Sigmoid colon (tissue), 3 donors: ENCODE data around the gene THSD7B.

Source experiments
- POLR2A ChIP-seq, 2 donors: fragments of 450-650 bp; IDR thresholded peaks; one replicate each; pipeline ENCODE4 v1.6.1; 2016; ENCODE audit warnings: antibody characterized with exemption in 2 of 2, mild to moderate bottlenecking in 2 of 2, moderate library complexity in 2 of 2
- TF ChIP-seq, protein P1 (sequence below), 4 experiments: fragments of 450-650 bp in 3 of 4; fragments of 200-600 bp in 1 of 4; IDR thresholded peaks; one replicate each; pipeline ENCODE4 v1.5.1; 2016 to 2019; ENCODE audit warnings: antibody characterized with exemption in 4 of 4, mild to moderate bottlenecking in 3 of 4, moderate library complexity in 2 of 4

GRCh38 chr2:137708311-137708710, 943.0 kb downstream of the THSD7B start:
- TF ChIP-seq POLR2A (IDR thresholded peaks at IDR 0.05), result no peak
- TF ChIP-seq, protein P1, sequence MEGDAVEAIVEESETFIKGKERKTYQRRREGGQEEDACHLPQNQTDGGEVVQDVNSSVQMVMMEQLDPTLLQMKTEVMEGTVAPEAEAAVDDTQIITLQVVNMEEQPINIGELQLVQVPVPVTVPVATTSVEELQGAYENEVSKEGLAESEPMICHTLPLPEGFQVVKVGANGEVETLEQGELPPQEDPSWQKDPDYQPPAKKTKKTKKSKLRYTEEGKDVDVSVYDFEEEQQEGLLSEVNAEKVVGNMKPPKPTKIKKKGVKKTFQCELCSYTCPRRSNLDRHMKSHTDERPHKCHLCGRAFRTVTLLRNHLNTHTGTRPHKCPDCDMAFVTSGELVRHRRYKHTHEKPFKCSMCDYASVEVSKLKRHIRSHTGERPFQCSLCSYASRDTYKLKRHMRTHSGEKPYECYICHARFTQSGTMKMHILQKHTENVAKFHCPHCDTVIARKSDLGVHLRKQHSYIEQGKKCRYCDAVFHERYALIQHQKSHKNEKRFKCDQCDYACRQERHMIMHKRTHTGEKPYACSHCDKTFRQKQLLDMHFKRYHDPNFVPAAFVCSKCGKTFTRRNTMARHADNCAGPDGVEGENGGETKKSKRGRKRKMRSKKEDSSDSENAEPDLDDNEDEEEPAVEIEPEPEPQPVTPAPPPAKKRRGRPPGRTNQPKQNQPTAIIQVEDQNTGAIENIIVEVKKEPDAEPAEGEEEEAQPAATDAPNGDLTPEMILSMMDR (IDR thresholded peaks at IDR 0.05), result no peak
